ENCODE results near the gene COL2A1. TPM values are rescaled to one million over a fixed set of nuclear protein-coding genes. Genes with fewer than 3 reads are reported as not detected.

Gene COL2A1
- total and polyA plus RNA-seq, 4 donors = 0.05 to 8.7 (median 0.15) TPM; not detected in 1

- peaks cover 0 to 3% (median 0%) of the 10 kb centered on the region in 3 donors for H3K27me3 ChIP-seq (ENCODE audit: control insufficient read depth in 3 of 3, insufficient read depth in 3 of 3, low read length in 2 of 3)
- H3K9me3 ChIP-seq (ENCODE audit: control insufficient read depth in 4 of 4, insufficient read depth in 3 of 4, low read length in 3 of 4) = no peaks in the 10 kb centered on the region
- ATAC-seq (ENCODE audit: insufficient read depth, low FRiP score) = peak; percentile 84
- TF ChIP-seq, protein P1, sequence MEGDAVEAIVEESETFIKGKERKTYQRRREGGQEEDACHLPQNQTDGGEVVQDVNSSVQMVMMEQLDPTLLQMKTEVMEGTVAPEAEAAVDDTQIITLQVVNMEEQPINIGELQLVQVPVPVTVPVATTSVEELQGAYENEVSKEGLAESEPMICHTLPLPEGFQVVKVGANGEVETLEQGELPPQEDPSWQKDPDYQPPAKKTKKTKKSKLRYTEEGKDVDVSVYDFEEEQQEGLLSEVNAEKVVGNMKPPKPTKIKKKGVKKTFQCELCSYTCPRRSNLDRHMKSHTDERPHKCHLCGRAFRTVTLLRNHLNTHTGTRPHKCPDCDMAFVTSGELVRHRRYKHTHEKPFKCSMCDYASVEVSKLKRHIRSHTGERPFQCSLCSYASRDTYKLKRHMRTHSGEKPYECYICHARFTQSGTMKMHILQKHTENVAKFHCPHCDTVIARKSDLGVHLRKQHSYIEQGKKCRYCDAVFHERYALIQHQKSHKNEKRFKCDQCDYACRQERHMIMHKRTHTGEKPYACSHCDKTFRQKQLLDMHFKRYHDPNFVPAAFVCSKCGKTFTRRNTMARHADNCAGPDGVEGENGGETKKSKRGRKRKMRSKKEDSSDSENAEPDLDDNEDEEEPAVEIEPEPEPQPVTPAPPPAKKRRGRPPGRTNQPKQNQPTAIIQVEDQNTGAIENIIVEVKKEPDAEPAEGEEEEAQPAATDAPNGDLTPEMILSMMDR (IDR thresholded peaks at IDR 0.05; ENCODE audit: control extremely low read depth, extremely low read depth) = peak; percentile 73
- peak; percentile 70 to 78 (median 73) for DNase-seq
- no peaks in the 10 kb centered on the region for H3K36me3 ChIP-seq (ENCODE audit: control insufficient read depth in 4 of 4, insufficient read depth in 4 of 4, low read length in 4 of 4)
- no peak overlapping the region for H3K27ac ChIP-seq (ENCODE audit: low read depth in 1 of 2, low read length in 1 of 2)
- no peak overlapping the region for H3K4me3 ChIP-seq
- no peak overlapping the region for H3K9ac ChIP-seq (ENCODE audit: insufficient read depth in 1 of 2, low read length in 2 of 2)
- 57 to 65% methylated on average over 32 of the region's 32 CpGs for WGBS, 2 donors
- H3K4me1 ChIP-seq (ENCODE audit: control insufficient read depth in 5 of 5, insufficient read depth in 5 of 5, low read length in 5 of 5) = peaks cover 0 to 23% (median 5%) of the 10 kb centered on the region in 5 donors
These were observed 54.6 kb downstream of the COL2A1 start for GRCh38 chr12:47949441-47950341.

DNA sequence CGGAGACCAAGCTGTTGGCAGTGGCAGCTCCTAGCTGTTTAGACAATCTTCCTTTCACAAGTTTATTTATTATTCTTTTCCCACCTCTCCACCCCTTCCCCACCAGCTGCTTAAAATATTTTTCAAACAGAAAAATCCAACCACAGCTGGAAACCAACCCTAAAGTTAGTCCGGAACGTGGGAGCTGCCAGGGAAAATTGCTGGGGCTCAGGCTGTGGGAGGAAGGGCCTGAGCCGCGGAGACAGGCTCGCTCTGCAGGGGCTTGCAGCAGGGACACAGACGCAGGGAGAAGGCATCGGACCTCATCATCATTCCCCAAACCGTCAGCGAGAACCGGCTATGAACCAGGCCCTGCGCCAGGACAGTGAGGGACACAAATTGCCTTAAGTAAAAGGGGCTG, 56.9 kb downstream of the COL2A1 start:
- Histone ChIP-seq H3K27me3 (ENCODE audit: control insufficient read depth in 3 of 3, insufficient read depth in 3 of 3, low read length in 2 of 3) (peaks cover 0 to 3% (median 0%) of the 10 kb centered on the region in 3 donors), H3K27ac (ENCODE audit: low read depth in 1 of 2, low read length in 1 of 2) (no peak overlapping the region), H3K9ac (ENCODE audit: insufficient read depth in 1 of 2, low read length in 2 of 2) (no peak overlapping the region), H3K36me3 (ENCODE audit: control insufficient read depth in 4 of 4, insufficient read depth in 4 of 4, low read length in 4 of 4) (no peaks in the 10 kb centered on the region), H3K4me3 (no peak overlapping the region), H3K9me3 (ENCODE audit: control insufficient read depth in 4 of 4, insufficient read depth in 3 of 4, low read length in 3 of 4) (no peaks in the 10 kb centered on the region), H3K4me1 (ENCODE audit: control insufficient read depth in 5 of 5, insufficient read depth in 5 of 5, low read length in 5 of 5) (peaks cover 0 to 15% (median 3%) of the 10 kb centered on the region in 5 donors)
- peak; percentile 69 to 75 (median 73) for DNase-seq
- TF ChIP-seq, protein P1 (IDR thresholded peaks at IDR 0.05; ENCODE audit: control extremely low read depth, extremely low read depth) = no peak
- ATAC-seq (ENCODE audit: insufficient read depth, low FRiP score) = no peak
- 75 to 83% methylated on average over 12 of the region's 12 CpGs for WGBS, 2 donors

DNA sequence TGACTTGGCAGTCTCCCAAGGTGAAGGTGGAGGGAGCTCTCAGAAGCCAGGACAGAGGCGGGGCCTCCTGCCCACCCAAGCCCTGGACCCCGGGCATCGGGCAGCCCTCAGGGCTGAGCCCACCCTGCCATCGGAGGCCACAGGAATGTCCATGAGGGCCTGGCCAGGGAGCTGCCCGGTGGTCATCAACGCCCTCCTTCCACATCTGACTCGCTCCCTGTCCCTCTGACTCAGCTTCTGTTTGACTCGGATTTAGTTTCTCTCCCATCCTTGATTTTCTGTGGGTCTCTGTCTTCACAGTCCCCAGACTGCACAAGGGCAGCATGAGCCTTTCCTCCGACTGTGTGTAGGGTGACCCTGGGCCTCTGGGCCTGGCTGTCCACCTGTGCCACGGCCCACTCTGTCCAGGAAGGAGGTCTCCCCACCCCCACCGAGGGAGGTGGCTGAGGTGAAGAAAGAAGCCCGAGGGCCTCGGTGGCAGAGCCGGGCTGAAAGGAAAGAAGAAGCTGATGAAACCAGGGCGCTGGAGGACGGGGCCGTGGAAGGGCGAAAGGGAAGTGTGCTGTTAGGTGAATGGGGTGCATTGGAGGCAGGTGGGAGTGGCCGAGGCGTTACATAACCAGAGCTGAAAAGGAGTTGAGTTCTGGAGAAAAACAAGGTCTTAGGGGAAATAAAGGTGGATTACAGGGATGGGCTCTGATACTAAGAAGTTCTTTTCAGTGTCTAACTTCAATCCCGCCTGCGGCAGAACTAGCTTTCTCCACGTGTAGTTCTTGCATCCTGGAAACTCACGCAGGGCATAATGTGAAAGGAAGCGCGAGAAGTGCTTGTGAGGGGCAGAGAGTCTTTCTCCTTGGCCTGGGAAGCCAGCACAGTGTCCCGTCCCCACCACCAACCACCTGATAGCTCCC, 57.6 kb downstream of the COL2A1 start:
- H3K36me3 ChIP-seq (ENCODE audit: control insufficient read depth in 4 of 4, insufficient read depth in 4 of 4, low read length in 4 of 4) = no peaks in the 10 kb centered on the region
- 48 to 60% methylated on average over 27 of the region's 27 CpGs for WGBS, 2 donors
- H3K9me3 ChIP-seq (ENCODE audit: control insufficient read depth in 4 of 4, insufficient read depth in 3 of 4, low read length in 3 of 4) = no peaks in the 10 kb centered on the region
- no peak overlapping the region for H3K27ac ChIP-seq (ENCODE audit: low read depth in 1 of 2, low read length in 1 of 2)
- TF ChIP-seq, protein P1 (IDR thresholded peaks at IDR 0.05; ENCODE audit: control extremely low read depth, extremely low read depth) = no peak
- H3K4me1 ChIP-seq (ENCODE audit: control insufficient read depth in 5 of 5, insufficient read depth in 5 of 5, low read length in 5 of 5) = peaks cover 0 to 15% (median 3%) of the 10 kb centered on the region in 5 donors
- DNase-seq (no peak), ATAC-seq (ENCODE audit: insufficient read depth, low FRiP score) (no peak)
- H3K9ac ChIP-seq (ENCODE audit: insufficient read depth in 1 of 2, low read length in 2 of 2) = no peak overlapping the region
- H3K4me3 ChIP-seq = no peak overlapping the region
- peaks cover 0 to 3% (median 3%) of the 10 kb centered on the region in 3 donors for H3K27me3 ChIP-seq (ENCODE audit: control insufficient read depth in 3 of 3, insufficient read depth in 3 of 3, low read length in 2 of 3)

All from lung (tissue), 12 donors.